Transverse colon (tissue), 4 donors: ENCODE measurements around the gene RPS3.
"Not testable (repeated sequence)": the region's sequence is repeated elsewhere in the genome, so short reads cannot be mapped to it uniquely, and the experiment has no call there.

ENCODE experiments used
- EP300 ChIP-seq: sonication (generic); formaldehyde crosslinking; IDR thresholded peaks from one replicate; pipeline ENCODE4 v1.6.1; 2017; ENCODE audit warnings: antibody characterized with exemption, low read depth
- POLR2A ChIP-seq: fragments of 450-650 bp; IDR thresholded peaks from one replicate; pipeline ENCODE4 v1.6.1; 2016; ENCODE audit warnings: antibody characterized with exemption, mild to moderate bottlenecking, moderate library complexity
- POLR2AphosphoS5 ChIP-seq, 3 donors: sonication (generic); formaldehyde crosslinking; IDR thresholded peaks; one replicate each; pipeline ENCODE4 v1.6.1; 2016; ENCODE audit warnings: antibody characterized with exemption in 3 of 3
- TF ChIP-seq, protein P1 (sequence below), 5 experiments: fragments of 200-600 bp in 3 of 5; fragments of 450-650 bp in 2 of 5; sonication (generic) in 3 of 5; IDR thresholded peaks; 1 replicate in 2 of 5; 2 replicates in 3 of 5; pipeline ENCODE4 v1.5.1; 2016 to 2017; ENCODE audit warnings: antibody characterized with exemption in 5 of 5, inconsistent platforms in 3 of 5, mild to moderate bottlenecking in 2 of 5, moderate library complexity in 1 of 5

DNA sequence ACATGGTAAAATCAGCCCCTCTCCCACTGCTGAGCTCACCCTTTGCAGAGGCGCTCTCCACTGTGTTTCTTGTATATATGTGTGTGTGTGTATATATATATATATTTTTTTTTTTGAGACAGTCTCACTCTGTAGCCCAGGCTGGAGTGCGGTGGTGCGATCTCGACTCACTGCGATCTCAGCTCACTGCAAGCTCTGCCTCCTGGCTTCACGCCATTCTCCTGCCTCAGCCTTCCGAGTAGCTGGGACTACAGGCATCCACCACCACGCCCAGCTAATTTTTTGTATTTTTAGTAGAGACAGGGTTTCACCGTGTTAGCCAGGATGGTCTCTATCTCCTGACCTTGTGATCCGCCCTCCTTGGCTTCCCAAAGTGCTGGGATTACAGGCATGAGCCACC, 13.8 kb downstream of the RPS3 start:
- TF ChIP-seq, protein P1, sequence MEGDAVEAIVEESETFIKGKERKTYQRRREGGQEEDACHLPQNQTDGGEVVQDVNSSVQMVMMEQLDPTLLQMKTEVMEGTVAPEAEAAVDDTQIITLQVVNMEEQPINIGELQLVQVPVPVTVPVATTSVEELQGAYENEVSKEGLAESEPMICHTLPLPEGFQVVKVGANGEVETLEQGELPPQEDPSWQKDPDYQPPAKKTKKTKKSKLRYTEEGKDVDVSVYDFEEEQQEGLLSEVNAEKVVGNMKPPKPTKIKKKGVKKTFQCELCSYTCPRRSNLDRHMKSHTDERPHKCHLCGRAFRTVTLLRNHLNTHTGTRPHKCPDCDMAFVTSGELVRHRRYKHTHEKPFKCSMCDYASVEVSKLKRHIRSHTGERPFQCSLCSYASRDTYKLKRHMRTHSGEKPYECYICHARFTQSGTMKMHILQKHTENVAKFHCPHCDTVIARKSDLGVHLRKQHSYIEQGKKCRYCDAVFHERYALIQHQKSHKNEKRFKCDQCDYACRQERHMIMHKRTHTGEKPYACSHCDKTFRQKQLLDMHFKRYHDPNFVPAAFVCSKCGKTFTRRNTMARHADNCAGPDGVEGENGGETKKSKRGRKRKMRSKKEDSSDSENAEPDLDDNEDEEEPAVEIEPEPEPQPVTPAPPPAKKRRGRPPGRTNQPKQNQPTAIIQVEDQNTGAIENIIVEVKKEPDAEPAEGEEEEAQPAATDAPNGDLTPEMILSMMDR (IDR thresholded peaks at IDR 0.05), result not testable (repeated sequence)
- not testable (repeated sequence) for TF ChIP-seq POLR2A; POLR2AphosphoS5 (IDR thresholded peaks at IDR 0.05); EP300
